Peyer's patch (tissue), 4 donors: Measurements from ENCODE around the gene TNPO2.

Source experiments
- POLR2A ChIP-seq, 2 donors: fragments of 450-650 bp; IDR thresholded peaks; one replicate each; pipeline ENCODE4 v1.5.1; 2017; ENCODE audit warnings: antibody characterized with exemption in 2 of 2, mild to moderate bottlenecking in 2 of 2, moderate library complexity in 2 of 2
- TF ChIP-seq, protein P1 (sequence below), 6 experiments: fragments of 450-650 bp in 4 of 6; fragments of 200-600 bp in 2 of 6; sonication (generic) in 1 of 6; IDR thresholded peaks; one replicate each; pipeline ENCODE4 v1.5.1; 2017 to 2019; ENCODE audit warnings: antibody characterized with exemption in 6 of 6, mild to moderate bottlenecking in 3 of 6, moderate library complexity in 1 of 6

- TF ChIP-seq, protein P1, sequence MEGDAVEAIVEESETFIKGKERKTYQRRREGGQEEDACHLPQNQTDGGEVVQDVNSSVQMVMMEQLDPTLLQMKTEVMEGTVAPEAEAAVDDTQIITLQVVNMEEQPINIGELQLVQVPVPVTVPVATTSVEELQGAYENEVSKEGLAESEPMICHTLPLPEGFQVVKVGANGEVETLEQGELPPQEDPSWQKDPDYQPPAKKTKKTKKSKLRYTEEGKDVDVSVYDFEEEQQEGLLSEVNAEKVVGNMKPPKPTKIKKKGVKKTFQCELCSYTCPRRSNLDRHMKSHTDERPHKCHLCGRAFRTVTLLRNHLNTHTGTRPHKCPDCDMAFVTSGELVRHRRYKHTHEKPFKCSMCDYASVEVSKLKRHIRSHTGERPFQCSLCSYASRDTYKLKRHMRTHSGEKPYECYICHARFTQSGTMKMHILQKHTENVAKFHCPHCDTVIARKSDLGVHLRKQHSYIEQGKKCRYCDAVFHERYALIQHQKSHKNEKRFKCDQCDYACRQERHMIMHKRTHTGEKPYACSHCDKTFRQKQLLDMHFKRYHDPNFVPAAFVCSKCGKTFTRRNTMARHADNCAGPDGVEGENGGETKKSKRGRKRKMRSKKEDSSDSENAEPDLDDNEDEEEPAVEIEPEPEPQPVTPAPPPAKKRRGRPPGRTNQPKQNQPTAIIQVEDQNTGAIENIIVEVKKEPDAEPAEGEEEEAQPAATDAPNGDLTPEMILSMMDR (IDR thresholded peaks at IDR 0.05) = no peak
- TF ChIP-seq POLR2A (IDR thresholded peaks at IDR 0.05) = no peak
Observed at GRCh38 chr19:12750851-12751250, 27.1 kb upstream of the TNPO2 start.
